Activated T-cell treated with anti-CD3 and anti-CD28 coated beads, Interleukin-2, amount 50 U/mL, for 1 hour (primary cell): ENCODE data around the gene AGTRAP.
A peak's percentile ranks its signal among the peaks of the same experiment; 100 is the strongest.

Source experiments
- DNase-seq: peaks from one replicate; pipeline ENCODE4 v3.0.0-alpha.2; 2020

The AGTRAP gene

GRCh38 chr1:11784993-11785769 is 49.2 kb downstream of the AGTRAP start:
- peak; percentile 55 for DNase-seq

DNA sequence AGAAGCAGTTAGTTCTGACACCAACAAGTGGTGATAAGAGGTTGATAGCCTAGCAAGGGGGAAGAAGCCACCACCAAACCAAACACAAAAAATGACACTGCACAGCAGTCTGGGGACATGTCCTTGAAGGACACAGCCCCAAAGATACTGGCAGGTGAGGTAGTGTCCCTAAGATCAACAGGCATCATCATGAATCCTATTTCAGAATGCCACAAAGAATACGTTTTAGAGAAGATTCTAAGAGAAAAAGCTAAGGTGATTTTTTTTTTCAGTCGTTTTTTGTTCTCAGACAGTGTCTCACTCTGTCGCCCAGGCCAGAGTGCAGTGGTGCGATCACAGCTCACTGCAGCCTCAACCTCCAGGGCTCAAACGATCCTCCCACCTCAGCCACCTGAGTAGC is 50.2 kb downstream of the AGTRAP start:
- DNase-seq = no peak

DNA sequence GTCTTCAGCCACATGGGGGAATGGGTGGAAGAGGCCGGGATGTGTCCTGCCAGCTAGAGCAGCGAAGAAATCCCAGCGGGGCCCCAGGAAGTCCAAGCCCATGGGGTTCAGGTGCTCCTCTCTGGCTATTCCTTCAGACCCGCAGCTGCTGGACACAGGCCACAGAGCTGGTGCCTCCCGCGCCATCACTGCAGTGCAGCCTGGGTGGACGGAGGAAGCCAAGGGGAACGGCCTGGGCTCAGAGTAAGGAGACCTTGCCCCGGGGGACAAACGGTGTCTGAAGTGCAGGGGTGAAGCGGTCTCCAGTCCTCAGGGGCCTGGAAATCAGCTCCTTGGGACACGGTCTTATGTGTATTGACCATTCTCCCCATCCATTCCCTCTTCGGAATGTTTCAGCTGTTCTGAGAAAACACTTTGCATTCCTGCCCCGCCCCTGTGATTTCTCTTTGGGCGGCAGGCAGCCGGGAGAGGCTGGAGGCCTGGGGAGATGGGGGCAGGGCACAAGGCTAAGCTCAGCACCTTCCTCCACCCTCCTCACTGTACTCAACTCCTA is 51.4 kb downstream of the AGTRAP start:
- no peak for DNase-seq

- no peak for DNase-seq
These were observed 52.0 kb downstream of the AGTRAP start for GRCh38 chr1:11787804-11788436.

GRCh38 chr1:11788549-11789053 is 52.7 kb downstream of the AGTRAP start:
- DNase-seq = no peak

GRCh38 chr1:11789126-11790067 is 53.5 kb downstream of the AGTRAP start:
- no peak for DNase-seq

- no peak for DNase-seq
These were observed 54.4 kb downstream of the AGTRAP start for GRCh38 chr1:11790101-11790879.

DNA sequence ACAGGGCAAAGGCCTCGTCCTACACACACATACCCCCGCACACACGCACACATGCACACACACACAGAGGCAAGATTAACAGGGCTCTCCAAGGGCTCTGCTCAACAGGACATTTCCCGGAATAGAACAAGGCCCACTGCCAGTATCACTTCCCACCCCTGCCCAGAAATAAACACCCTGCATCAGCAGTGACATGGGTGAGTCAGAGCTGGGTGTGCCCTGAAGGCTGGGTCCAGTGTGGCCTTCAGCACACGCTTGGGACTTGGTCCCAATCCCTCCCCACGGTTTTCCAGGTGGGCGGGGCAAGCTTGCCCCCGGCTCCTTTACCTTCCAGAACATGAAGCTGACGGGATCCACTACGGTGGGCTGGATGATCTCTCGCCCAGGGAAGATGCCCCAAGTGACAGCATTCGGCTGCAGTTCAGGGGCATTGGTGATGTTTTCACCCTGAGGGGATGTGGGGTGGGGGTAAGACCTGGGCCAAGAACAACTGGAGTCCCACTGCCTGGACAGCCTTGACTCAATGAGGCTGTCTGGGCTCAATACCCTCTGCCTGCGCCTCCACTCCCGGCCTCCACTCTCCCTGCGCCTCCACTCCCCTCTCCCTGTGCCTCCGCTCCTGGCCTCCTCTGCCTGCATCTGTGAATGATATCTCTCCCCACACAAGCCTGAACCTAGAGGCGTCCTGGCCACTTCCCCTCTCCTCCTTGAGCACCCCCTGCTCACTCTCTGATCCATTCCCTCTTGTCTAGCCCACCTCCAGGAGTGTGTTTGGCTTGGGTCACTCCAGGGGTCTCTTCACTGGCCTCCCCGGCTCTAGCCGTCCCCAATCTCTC is 55.2 kb downstream of the AGTRAP start:
- no peak for DNase-seq

- DNase-seq = no peak
These were observed 56.2 kb downstream of the AGTRAP start for GRCh38 chr1:11792106-11792505.

DNA sequence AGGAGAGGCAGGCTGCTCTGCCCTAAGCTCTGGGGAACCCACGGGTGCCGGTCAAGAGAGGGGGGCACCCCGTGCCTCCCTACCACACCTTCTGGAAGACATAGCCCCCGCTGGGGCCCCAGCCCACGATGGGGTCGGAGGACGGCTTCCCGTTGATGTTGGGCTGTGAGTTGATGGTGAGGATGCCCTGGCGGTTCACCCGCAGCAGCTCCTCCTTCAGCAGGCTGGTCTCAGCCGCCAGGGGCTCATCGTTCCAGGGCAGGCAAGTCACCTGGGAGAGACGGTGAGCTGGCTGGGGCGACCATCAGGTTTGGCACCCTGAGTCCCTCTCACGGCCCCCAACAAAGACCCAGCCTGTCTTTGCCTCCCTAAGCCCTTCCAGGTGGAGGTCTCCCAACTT is 57.9 kb downstream of the AGTRAP start:
- DNase-seq = no peak

- no peak for DNase-seq
These were observed 58.7 kb downstream of the AGTRAP start for GRCh38 chr1:11794446-11795237.

GRCh38 chr1:11795238-11795890 is 59.4 kb downstream of the AGTRAP start:
- no peak for DNase-seq

- no peak for DNase-seq
These were observed 60.3 kb downstream of the AGTRAP start for GRCh38 chr1:11796036-11796828.

DNA sequence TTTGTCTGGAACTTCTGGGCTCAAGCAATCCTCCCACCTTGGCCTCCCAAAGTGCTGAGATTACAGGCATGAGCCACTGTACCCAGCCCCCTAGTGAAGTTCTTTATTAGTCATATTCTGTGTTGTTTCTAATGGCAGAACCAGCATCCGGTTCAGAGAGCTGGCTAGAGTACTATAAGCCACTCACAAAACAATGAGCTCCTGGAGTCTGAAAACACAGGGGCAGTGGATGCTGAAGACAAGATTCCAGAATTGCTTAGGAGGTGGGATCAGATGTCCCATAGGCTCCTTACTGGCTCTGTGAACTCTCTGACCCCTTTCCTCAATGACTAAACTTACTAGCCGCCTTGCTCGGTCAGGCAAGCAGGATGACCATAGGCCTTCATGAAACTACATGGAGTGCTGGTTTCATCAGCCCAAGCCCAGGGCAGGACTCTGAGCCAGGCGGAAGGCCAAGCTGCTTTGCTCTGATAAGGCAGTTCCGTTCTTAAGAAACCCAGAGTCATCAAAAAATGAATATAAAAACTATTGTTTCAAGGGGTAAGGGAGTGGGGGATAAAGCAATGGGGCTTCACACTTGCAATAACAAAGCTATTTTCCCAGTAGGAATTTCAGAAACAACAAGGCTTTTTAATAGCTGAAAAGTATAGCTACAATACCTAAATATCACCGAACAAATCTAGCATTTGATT is 61.7 kb downstream of the AGTRAP start:
- DNase-seq = no peak

DNA sequence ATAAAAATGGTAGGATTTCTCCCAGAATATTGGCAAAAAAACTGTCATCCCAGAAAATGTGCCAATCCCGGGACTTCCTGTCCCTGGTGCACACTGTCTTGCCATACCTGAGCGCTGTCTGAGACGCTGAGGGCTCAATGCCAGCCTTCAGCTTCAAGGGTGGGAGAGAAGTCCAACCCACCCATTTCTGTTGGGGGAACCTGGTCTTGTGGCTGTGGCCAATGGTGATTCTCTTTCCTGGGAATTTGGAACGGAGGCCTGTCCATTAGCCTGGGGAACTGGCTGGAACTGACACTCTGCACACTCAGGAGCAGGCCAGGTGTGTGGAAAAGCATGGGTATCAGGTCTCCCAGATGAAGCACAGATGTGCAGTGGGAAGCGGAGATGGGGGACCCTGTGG is 63.2 kb downstream of the AGTRAP start:
- DNase-seq = no peak

DNA sequence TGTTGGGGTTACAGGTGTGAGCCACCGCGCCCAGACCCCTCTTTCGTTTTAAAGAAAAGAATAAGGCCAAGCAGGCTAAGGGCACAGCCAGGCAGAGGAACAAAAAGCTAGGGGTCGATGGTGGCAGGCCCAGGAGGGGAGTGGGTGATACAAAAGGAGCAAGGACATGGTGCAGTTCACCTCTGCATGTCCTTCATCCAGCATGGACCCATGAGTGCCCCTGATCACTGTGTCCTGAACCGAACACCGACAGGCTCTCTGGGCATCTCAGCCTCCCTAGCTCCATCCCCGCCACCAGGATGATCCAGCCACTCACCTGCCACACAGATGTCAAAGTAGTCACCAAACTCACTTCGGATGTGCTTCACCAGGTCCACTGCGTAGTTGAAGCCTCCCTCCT is 64.0 kb downstream of the AGTRAP start:
- DNase-seq = no peak

GRCh38 chr1:11800391-11800755 is 64.4 kb downstream of the AGTRAP start:
- no peak for DNase-seq
